HepG2 (cell line): Measurements from ENCODE around the gene FKBP9. TPM values are rescaled to one million over a fixed set of nuclear protein-coding genes. Genes with fewer than 3 reads are reported as not detected.

Experiments used
- BORCS8-MEF2B ChIP-seq: sonication (generic); formaldehyde crosslinking; IDR thresholded peaks from 2 replicates; pipeline ENCODE4 v1.8.0; 2022; ENCODE audit warnings: mild to moderate bottlenecking, missing genetic modification reagents
- CEBPG ChIP-seq: IDR thresholded peaks from 2 replicates; pipeline ENCODE4 v1.6.1; 2016
- JDP2 ChIP-seq: sonication (generic); formaldehyde crosslinking; IDR thresholded peaks from 2 replicates; pipeline ENCODE4 v1.8.1; 2022; ENCODE audit warnings: missing genetic modification reagents, borderline replicate concordance
- MED1 ChIP-seq: sonication (generic); formaldehyde crosslinking; IDR thresholded peaks from 2 replicates; pipeline ENCODE4 v1.4.0; 2020; ENCODE audit warnings: missing genetic modification reagents
- REL ChIP-seq: sonication (generic); formaldehyde crosslinking; conservative IDR thresholded peaks from 2 replicates; pipeline ENCODE4 v1.8.0; 2022; ENCODE audit warnings: mild to moderate bottlenecking, missing genetic modification reagents, moderate library complexity
- SOX13 ChIP-seq, 3 experiments: fragments of 450-650 bp in 1 of 3; sonication (generic) in 1 of 3; formaldehyde crosslinking in 1 of 3; IDR thresholded peaks in 2 of 3; conservative IDR thresholded peaks in 1 of 3; 2 replicates each; pipeline versions ENCODE4 v1.5.0 to v1.6.1; 2016 to 2020; ENCODE audit warnings: antibody characterized with exemption in 1 of 3, mild to moderate bottlenecking in 1 of 3, missing compliant biosample characterization in 1 of 3, missing genetic modification reagents in 1 of 3, moderate library complexity in 1 of 3
- ZNF24 ChIP-seq: fragments of 450-650 bp; IDR thresholded peaks from 2 replicates; pipeline ENCODE4 v1.6.1; 2017; ENCODE audit warnings: antibody characterized with exemption, mild to moderate bottlenecking
- ZNF75D ChIP-seq: sonication (generic); formaldehyde crosslinking; IDR thresholded peaks from 2 replicates; pipeline ENCODE4 v1.8.1; 2023; ENCODE audit warnings: missing genetic modification reagents, mild to moderate bottlenecking, borderline replicate concordance
- polyA plus RNA-seq, 8 experiments: library from polyadenylated mRNA; depleted of rRNA in 3 of 8; stranded (reverse) in 7 of 8; unstranded in 1 of 8; fragments of >200 nt; fragmentation: Illumina TruSeq in 4 of 8; extraction: Trizol in 4 of 8; gene quantifications; 2 replicates each; pipeline versions ENCODE4 v1.2.1 to v1.2.3, GENCODE V29; 2011 to 2016; ENCODE audit warnings: low read depth in 4 of 8, missing spikeins in 1 of 8, mixed read lengths in 1 of 8; ENCODE audit not compliant: insufficient read depth in 1 of 8
- total RNA-seq, 5 experiments: library from RNA; depleted of rRNA; stranded (reverse); fragments of >200 nt; fragmentation: Illumina TruSeq; extraction: Trizol; gene quantifications; 2 replicates each; pipeline ENCODE4 v1.2.3, GENCODE V29; 2016; ENCODE audit warnings: low read depth in 1 of 5
- TF ChIP-seq, protein P1 (sequence below), 2 experiments: fragments of 450-650 bp in 1 of 2; sonication (generic) in 1 of 2; formaldehyde crosslinking in 1 of 2; IDR thresholded peaks; 2 replicates each; pipeline versions ENCODE4 v1.6.1 to v1.8.0; 2016 to 2022; ENCODE audit warnings: antibody characterized with exemption in 1 of 2, mild to moderate bottlenecking in 1 of 2, missing genetic modification reagents in 1 of 2
- TF ChIP-seq, protein P2 (sequence below): sonication (generic); formaldehyde crosslinking; IDR thresholded peaks from 2 replicates; pipeline ENCODE4 v1.4.0; 2020; ENCODE audit warnings: mild to moderate bottlenecking, missing genetic modification reagents

The FKBP9 gene
- total and polyA plus RNA-seq, 2 of the 13 experiments (the other 11 are each of a cell fraction or from before 2014, with no cell fraction given), result 34.0 to 41.5 TPM

DNA sequence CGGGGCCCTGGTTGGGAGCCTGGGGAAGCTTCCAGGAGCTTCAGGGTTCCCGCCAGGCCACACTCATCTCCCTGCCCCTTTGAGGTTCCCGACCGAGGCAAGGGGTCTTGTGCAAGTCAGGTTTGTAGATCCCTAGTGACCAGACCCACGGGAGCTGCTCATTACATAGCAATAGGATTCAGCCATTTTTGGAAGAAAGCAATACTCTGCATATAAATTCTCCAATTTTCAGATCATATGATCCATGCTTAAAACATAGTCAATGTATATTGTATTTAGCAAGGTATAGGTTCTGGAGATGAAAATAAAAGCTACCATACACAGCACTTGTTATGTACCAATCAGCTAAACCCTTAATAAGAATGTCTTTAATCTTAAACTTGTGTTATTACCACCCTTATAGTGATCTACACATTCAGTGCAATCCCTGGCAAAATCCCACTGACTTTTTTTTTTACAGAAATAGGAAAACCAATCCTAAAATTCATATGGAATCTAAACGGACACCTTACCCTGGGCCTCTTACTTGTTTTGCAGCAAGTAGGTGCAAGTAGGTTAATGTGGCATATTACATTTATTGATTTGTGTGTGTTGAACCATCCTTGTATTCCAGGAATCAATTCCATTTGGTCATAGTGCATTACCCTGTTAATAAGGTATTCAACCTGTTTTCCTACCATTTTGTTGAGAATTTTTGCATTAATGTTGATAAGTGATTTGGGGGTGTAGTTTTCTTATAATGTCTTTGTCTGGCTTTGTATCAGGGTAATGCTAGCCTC is 13.8 kb upstream of the FKBP9 start (continued):
- TF ChIP-seq ZNF24 (no peak), JDP2 (no peak), MED1 (no peak), BORCS8-MEF2B (CRISPR knock-in tag) (no peak), SOX13 (IDR thresholded peaks at IDR 0.05) (no peak), SOX13 (CRISPR knock-in tag; conservative IDR thresholded peaks at IDR 0.05 in 1 of 2, IDR thresholded peaks at IDR 0.05 in 1 of 2) (no peak), CEBPG (CRISPR knock-in tag) (0 out of 2 replicates have a peak, but pooled peaks have one; percentile 10), ZNF75D (CRISPR knock-in tag) (no peak), REL (CRISPR knock-in tag) (no peak)
- TF ChIP-seq, protein P1, sequence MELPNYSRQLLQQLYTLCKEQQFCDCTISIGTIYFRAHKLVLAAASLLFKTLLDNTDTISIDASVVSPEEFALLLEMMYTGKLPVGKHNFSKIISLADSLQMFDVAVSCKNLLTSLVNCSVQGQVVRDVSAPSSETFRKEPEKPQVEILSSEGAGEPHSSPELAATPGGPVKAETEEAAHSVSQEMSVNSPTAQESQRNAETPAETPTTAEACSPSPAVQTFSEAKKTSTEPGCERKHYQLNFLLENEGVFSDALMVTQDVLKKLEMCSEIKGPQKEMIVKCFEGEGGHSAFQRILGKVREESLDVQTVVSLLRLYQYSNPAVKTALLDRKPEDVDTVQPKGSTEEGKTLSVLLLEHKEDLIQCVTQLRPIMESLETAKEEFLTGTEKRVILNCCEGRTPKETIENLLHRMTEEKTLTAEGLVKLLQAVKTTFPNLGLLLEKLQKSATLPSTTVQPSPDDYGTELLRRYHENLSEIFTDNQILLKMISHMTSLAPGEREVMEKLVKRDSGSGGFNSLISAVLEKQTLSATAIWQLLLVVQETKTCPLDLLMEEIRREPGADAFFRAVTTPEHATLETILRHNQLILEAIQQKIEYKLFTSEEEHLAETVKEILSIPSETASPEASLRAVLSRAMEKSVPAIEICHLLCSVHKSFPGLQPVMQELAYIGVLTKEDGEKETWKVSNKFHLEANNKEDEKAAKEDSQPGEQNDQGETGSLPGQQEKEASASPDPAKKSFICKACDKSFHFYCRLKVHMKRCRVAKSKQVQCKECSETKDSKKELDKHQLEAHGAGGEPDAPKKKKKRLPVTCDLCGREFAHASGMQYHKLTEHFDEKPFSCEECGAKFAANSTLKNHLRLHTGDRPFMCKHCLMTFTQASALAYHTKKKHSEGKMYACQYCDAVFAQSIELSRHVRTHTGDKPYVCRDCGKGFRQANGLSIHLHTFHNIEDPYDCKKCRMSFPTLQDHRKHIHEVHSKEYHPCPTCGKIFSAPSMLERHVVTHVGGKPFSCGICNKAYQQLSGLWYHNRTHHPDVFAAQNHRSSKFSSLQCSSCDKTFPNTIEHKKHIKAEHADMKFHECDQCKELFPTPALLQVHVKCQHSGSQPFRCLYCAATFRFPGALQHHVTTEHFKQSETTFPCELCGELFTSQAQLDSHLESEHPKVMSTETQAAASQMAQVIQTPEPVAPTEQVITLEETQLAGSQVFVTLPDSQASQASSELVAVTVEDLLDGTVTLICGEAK (IDR thresholded peaks at IDR 0.05), result no peak
- TF ChIP-seq, protein P1 (CRISPR knock-in tag; IDR thresholded peaks at IDR 0.05), result no peak
- TF ChIP-seq, protein P2, sequence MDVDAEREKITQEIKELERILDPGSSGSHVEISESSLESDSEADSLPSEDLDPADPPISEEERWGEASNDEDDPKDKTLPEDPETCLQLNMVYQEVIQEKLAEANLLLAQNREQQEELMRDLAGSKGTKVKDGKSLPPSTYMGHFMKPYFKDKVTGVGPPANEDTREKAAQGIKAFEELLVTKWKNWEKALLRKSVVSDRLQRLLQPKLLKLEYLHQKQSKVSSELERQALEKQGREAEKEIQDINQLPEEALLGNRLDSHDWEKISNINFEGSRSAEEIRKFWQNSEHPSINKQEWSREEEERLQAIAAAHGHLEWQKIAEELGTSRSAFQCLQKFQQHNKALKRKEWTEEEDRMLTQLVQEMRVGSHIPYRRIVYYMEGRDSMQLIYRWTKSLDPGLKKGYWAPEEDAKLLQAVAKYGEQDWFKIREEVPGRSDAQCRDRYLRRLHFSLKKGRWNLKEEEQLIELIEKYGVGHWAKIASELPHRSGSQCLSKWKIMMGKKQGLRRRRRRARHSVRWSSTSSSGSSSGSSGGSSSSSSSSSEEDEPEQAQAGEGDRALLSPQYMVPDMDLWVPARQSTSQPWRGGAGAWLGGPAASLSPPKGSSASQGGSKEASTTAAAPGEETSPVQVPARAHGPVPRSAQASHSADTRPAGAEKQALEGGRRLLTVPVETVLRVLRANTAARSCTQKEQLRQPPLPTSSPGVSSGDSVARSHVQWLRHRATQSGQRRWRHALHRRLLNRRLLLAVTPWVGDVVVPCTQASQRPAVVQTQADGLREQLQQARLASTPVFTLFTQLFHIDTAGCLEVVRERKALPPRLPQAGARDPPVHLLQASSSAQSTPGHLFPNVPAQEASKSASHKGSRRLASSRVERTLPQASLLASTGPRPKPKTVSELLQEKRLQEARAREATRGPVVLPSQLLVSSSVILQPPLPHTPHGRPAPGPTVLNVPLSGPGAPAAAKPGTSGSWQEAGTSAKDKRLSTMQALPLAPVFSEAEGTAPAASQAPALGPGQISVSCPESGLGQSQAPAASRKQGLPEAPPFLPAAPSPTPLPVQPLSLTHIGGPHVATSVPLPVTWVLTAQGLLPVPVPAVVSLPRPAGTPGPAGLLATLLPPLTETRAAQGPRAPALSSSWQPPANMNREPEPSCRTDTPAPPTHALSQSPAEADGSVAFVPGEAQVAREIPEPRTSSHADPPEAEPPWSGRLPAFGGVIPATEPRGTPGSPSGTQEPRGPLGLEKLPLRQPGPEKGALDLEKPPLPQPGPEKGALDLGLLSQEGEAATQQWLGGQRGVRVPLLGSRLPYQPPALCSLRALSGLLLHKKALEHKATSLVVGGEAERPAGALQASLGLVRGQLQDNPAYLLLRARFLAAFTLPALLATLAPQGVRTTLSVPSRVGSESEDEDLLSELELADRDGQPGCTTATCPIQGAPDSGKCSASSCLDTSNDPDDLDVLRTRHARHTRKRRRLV, result no peak
